Suprapubic skin (tissue), 4 donors: ENCODE measurements around the gene LLCFC1.

Experiments used
- POLR2A ChIP-seq, 2 donors: fragments of 450-650 bp; IDR thresholded peaks; one replicate each; pipeline ENCODE4 v1.6.1; 2017; ENCODE audit warnings: antibody characterized with exemption in 2 of 2, mild to moderate bottlenecking in 2 of 2, moderate library complexity in 2 of 2
- POLR2AphosphoS5 ChIP-seq, 3 donors: sonication (generic); formaldehyde crosslinking; IDR thresholded peaks; one replicate each; pipeline ENCODE4 v1.6.1; 2017; ENCODE audit warnings: antibody characterized with exemption in 3 of 3
- TF ChIP-seq, protein P1 (sequence below), 2 donors: fragments of 200-600 bp in 1 of 2; fragments of 450-650 bp in 1 of 2; sonication (generic) in 1 of 2; IDR thresholded peaks; one replicate each; pipeline ENCODE4 v1.5.1; 2016 to 2019; ENCODE audit warnings: antibody characterized with exemption in 2 of 2, mild to moderate bottlenecking in 1 of 2, moderate library complexity in 1 of 2

DNA sequence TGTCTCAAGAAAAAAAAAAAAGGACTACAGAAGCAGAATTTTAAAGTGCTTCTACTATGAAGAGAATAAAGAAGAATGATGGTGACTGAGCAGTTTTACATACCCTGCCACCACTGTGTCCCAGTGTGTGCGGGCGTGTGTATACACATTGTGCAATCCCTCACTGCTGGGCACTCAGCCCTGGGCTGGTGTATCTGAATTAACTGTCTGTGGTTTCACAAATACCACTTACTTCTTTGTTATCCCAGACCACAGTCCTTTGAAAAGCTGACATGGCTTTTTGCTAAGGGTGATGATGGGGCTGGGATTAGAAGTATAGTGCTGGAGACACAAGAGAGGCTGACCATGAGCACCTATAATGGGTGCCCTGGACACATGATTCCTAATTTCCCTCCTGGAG lies 32.6 kb upstream of the LLCFC1 start:
- TF ChIP-seq, protein P1, sequence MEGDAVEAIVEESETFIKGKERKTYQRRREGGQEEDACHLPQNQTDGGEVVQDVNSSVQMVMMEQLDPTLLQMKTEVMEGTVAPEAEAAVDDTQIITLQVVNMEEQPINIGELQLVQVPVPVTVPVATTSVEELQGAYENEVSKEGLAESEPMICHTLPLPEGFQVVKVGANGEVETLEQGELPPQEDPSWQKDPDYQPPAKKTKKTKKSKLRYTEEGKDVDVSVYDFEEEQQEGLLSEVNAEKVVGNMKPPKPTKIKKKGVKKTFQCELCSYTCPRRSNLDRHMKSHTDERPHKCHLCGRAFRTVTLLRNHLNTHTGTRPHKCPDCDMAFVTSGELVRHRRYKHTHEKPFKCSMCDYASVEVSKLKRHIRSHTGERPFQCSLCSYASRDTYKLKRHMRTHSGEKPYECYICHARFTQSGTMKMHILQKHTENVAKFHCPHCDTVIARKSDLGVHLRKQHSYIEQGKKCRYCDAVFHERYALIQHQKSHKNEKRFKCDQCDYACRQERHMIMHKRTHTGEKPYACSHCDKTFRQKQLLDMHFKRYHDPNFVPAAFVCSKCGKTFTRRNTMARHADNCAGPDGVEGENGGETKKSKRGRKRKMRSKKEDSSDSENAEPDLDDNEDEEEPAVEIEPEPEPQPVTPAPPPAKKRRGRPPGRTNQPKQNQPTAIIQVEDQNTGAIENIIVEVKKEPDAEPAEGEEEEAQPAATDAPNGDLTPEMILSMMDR (IDR thresholded peaks at IDR 0.05), result no peak
- TF ChIP-seq POLR2A (IDR thresholded peaks at IDR 0.05) (no peak), POLR2AphosphoS5 (IDR thresholded peaks at IDR 0.05) (no peak)
